ENCODE measurements around the gene SLC17A8.
"Not testable (repeated sequence)": the region's sequence is repeated elsewhere in the genome, so short reads cannot be mapped to it uniquely, and the experiment has no call there.

Gene SLC17A8

DNA sequence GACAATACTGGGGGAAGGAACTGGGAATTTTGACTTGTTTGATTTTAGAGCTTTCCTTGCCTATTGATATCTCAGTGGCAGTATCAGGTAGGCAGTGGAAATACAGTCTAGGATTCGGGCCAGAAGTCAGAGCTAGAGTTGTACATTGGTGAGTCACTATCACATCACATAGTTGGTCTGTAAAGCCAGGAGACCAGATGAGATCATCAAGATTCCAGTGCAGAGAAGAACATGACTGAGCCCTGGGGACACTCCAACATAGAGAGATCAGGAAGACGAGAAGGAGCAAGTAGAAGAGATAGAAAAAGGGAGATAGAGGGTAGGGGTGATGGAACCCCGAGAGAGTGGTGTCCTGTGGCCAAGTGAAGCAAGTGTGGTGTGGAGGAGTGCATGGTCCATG is 70.2 kb downstream of the SLC17A8 start:
- DNase-seq (ENCODE audit: low read depth), result peak; percentile 83

DNA sequence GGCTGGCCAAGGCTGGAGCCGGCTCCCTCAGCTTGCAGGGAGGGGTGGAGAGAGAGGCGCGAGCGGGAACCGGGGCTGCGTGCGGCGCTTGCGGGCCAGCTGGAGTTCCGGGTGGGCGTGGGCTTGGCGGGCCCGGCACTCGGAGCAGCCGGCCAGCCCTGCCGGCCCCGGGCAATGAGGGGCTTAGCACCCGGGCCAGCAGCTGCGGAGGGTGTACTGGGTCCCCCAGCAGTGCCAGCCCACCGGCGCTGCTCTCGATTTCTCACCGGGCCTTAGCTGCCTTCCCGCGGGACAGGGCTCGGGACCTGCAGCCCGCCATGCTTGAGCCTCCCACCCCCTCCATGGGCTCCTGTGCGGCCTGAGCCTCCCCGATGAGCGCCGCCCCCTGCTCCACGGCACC is 73.4 kb downstream of the SLC17A8 start:
- DNase-seq (ENCODE audit: low read depth), result not testable (repeated sequence)

- no peak for DNase-seq (ENCODE audit: low read depth)
Observed at GRCh38 chr12:100433701-100434100, 76.8 kb downstream of the SLC17A8 start.

GRCh38 chr12:100434177-100434576 is 77.3 kb downstream of the SLC17A8 start:
- DNase-seq (ENCODE audit: low read depth), result no peak

DNA sequence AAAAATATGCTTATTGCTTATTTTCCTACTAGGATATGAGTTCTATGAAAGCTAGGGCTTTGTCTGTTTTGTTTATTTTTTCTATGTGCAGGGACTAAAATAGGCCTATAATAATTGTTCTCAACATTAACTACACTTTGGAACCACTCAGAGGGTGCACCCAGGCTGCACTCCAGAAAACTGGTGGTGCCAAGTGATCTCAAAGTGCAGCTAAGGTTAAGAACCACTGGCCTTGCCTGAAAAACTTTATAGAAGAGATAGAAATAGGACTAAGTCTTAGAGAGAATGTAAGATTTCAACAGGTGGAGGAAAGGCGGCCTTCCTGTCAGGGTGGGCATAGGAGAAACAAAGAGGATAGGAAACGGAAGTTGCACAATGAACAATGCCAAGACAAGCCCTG is 79.1 kb downstream of the SLC17A8 start:
- no peak for DNase-seq (ENCODE audit: low read depth)

GRCh38 chr12:100437038-100437841 is 80.4 kb downstream of the SLC17A8 start:
- no peak for DNase-seq (ENCODE audit: low read depth)

DNA sequence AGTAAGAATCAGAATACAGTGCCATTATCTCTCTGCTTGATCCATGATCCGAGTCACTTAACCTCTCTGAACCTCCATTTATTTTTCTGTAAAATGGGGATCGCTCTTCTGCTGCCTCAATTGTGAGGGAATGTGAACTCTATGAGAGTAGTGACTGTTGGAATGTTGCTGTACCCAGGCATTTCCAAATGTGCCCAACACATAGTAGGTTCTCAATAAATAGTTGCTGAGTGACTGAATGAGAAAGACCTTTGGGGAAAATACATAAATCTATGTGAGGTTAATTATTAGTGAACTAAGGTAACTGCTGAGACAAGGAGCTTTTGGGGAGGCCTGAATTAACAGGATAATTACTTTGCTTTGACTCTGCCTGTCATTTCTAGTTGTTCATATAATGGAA is 82.9 kb downstream of the SLC17A8 start:
- no peak for DNase-seq (ENCODE audit: low read depth)

GRCh38 chr12:100442403-100442802 is 85.5 kb downstream of the SLC17A8 start:
- no peak for DNase-seq (ENCODE audit: low read depth)

- no peak for DNase-seq (ENCODE audit: low read depth)
Observed at GRCh38 chr12:100443434-100443833, 86.6 kb downstream of the SLC17A8 start.

GRCh38 chr12:100445081-100445481 is 88.2 kb downstream of the SLC17A8 start:
- DNase-seq (ENCODE audit: low read depth), result no peak

- DNase-seq (ENCODE audit: low read depth), result no peak
Observed at GRCh38 chr12:100447381-100447780, 90.5 kb downstream of the SLC17A8 start.

GRCh38 chr12:100448656-100449055 is 91.8 kb downstream of the SLC17A8 start:
- no peak for DNase-seq (ENCODE audit: low read depth)

DNA sequence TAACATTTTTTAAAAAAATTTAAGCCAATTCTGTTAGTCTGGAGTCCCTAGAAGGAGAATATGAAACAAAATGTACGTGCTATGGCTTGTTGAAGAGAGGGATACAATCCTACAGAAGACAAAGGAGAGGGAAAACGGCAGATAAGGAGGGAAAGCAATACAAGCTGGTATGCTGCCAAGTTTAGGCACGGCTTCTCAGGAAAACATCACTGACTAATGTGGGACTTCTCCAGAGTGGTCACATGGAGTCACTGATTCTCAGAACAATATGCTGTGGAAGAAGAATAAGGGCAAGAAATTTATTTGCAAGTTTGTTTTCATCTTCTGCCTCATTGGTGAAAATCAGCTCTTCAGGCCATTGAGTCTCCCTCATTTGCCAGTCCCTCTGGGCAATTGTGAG is 93.9 kb downstream of the SLC17A8 start:
- peak; percentile 9 for DNase-seq (ENCODE audit: low read depth)

- DNase-seq (ENCODE audit: low read depth), result no peak
Observed at GRCh38 chr12:100453951-100454350, 97.1 kb downstream of the SLC17A8 start.

GRCh38 chr12:100455896-100456295 is 99.0 kb downstream of the SLC17A8 start:
- DNase-seq (ENCODE audit: low read depth), result no peak

GRCh38 chr12:100458191-100458590 is 101.3 kb downstream of the SLC17A8 start:
- DNase-seq (ENCODE audit: low read depth), result no peak

DNA sequence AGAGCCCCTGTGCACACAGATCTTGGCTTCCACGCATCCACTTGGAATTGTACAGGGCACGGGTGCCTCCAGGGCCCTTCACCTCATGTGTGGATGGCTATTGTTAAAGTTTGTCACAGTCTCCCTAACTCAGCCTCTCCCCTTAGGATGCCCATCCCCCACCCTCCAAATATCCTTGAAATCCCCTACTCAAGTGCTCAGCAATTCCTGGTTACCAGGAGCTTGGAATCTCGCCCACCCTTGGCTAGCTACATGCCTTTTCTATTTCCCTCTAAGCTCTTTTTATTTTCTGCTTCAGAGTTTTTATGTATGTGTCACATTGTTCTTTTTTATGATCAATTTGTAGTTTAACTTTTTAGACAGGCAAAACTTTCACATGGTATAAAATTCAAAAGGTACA is 103.8 kb downstream of the SLC17A8 start:
- DNase-seq (ENCODE audit: low read depth), result no peak

DNA sequence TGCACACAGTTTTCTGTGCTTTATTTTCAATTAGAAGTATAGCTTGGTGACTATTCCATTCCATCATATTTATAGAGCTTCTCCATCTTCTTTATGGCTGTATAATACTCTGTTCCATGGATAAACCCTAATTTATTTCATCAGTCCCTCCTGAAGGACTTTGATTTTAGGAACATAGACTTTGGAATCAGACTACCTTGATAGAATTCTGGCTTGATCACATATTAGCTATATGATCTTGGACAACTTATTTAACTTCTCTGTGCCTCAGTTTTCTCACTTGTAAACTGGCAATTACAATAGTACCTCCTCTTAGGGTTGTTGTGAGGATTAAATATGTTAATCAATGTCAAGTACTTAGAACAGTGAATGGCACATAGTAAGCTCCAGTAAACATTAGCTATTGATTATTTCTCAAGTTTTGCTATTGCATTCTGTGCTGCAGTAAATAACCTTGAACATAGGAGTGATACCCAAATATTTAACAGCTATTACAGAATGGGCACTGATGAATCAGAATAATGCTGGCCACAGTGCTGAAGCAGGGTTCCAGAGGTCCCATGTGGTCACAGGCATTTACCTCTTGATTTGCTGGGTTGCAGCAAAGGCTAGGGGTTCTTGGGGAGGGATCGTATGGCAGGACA is 104.6 kb downstream of the SLC17A8 start:
- DNase-seq (ENCODE audit: low read depth), result no peak

DNA sequence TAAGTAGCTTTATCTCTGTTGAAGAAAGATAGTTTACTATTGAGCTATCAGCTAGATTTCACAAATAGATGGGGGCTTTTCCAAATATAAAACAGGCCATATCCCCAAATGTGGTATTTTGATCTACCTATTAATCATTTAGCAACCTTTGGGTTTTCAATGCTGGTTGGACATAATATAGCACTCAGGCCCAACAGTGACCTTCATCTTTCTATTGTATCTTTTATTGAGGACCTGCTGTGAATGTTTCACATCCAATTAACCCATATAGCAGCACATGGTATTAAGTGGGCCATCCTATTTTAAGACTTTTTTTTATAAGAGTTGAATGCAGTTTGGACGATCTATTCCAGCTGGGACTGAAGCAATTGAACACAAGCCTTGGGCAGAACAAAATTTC is 106.8 kb downstream of the SLC17A8 start:
- DNase-seq (ENCODE audit: low read depth), result no peak

DNA sequence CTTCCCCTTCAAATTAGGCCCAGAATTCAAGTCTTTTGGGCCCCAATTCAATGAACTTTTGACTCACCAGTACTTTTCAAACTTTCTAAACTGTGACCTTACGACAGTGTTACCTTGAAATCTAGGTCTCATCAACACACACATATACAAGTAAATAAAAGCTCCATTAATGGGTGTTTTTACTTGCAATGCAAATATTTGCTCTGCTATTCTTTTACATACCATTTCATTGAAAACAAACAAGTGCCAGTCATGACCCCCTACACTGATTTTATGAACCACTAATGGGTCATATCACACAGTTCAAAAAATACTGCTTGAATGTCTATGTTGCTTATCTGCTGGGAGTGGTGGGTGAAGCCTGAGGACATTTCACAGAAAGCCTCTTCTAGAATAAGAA is 107.7 kb downstream of the SLC17A8 start:
- no peak for DNase-seq (ENCODE audit: low read depth)

GRCh38 chr12:100468126-100468525 is 111.3 kb downstream of the SLC17A8 start:
- no peak for DNase-seq (ENCODE audit: low read depth)

Data from ELR (cell line).